ENCODE results near the gene TRMO. TPM values are rescaled to one million over a fixed set of nuclear protein-coding genes. Genes with fewer than 3 reads are reported as not detected.

TRMO gene
- total RNA-seq, 3 donors from 2014 or later = 29.8 to 46.8 (median 35.4) TPM

DNA sequence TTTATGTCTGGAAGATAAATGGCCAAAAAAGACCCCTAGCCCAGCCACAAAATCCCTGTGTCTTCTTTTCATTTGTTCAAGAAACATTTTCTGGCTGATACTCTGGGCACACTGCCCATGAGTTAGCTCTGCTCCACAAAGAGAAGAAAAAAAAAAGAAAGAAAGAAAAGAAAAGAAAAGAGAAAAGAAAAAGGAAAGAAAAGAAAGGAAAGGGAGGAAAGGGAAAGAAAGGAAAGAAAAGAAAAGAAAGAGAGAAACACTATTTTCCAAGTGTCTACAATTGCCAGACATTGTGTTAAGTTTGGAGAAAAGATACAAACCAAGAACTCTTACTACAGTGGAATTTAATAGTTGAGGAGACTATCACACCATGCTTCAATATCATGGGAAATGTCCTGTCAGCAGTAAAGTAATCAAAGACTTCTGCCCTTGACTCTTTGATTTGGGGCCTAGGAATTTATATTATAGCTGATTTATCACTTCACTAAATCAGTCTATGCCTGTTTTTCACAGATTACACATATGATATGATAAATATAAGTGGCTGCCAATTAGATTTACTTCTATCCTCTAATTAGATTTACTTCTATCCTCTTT lies 3.0 kb downstream of the TRMO start:
- Histone ChIP-seq H3K27ac (no peak overlapping the region), H3K36me3 (no peaks in the 10 kb centered on the region), H3K4me1 (peaks cover 0 to 8% of the 10 kb centered on the region in 2 donors), H3K4me3 (no peak overlapping the region), H3K9me3 (no peaks in the 10 kb centered on the region), H3K27me3 (no peaks in the 10 kb centered on the region)
- TF ChIP-seq CTCF (IDR thresholded peaks at IDR 0.05) (no peak), POLR2A (IDR thresholded peaks at IDR 0.05) (no peak), POLR2AphosphoS5 (IDR thresholded peaks at IDR 0.05) (no peak)
- DNase-seq (ENCODE audit: low spot score in 2 of 2) = no peak
- intact Hi-C loops (cut with DNase I; ENCODE audit: low total_unique reads) = no loop called here

DNA sequence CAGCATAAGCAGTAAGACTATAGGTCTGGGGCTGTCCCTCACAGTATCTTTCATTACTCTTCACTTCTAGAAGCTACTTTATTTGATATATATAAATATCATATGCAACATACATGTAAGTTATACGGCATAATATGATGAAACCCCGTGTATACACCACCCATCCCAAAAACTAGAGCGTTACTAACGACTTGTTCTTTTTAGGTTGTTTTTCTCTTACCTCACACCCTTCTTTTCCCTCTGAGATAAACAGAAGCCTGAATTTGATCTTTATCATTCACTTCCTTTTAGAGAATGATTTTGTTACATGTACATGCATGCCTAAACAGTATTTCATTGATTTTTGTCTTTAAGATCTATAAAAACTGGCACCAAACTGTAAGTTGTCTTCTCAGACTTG lies 3.7 kb downstream of the TRMO start:
- TF ChIP-seq POLR2AphosphoS5 (IDR thresholded peaks at IDR 0.05) = no peak
- no peak for TF ChIP-seq POLR2A (IDR thresholded peaks at IDR 0.05)
- TF ChIP-seq CTCF (IDR thresholded peaks at IDR 0.05) = no peak
- Histone ChIP-seq H3K27ac (no peak overlapping the region), H3K36me3 (no peaks in the 10 kb centered on the region), H3K4me1 (peaks cover 0 to 8% of the 10 kb centered on the region in 2 donors), H3K4me3 (no peak overlapping the region), H3K9me3 (no peaks in the 10 kb centered on the region), H3K27me3 (no peaks in the 10 kb centered on the region)
- intact Hi-C loops (cut with DNase I; ENCODE audit: low total_unique reads) = no loop called here
- no peak for DNase-seq (ENCODE audit: low spot score in 2 of 2)

- no peak overlapping the region for H3K4me3 ChIP-seq
- H3K27me3 ChIP-seq = no peaks in the 10 kb centered on the region
- peaks cover 7% of the 10 kb centered on the region for H3K36me3 ChIP-seq
- intact Hi-C loops (cut with DNase I; ENCODE audit: low total_unique reads) = no loop called here
- no peaks in the 10 kb centered on the region for H3K9me3 ChIP-seq
- DNase-seq (ENCODE audit: low spot score in 2 of 2) = no peak
- TF ChIP-seq POLR2AphosphoS5 (IDR thresholded peaks at IDR 0.05) = no peak
- no peak for TF ChIP-seq CTCF (IDR thresholded peaks at IDR 0.05)
- no peak for TF ChIP-seq POLR2A (IDR thresholded peaks at IDR 0.05)
- no peaks in the 10 kb centered on the region for H3K4me1 ChIP-seq
- no peak overlapping the region for H3K27ac ChIP-seq
Observed at GRCh38 chr9:97911970-97912369, 10.3 kb downstream of the TRMO start.

DNA sequence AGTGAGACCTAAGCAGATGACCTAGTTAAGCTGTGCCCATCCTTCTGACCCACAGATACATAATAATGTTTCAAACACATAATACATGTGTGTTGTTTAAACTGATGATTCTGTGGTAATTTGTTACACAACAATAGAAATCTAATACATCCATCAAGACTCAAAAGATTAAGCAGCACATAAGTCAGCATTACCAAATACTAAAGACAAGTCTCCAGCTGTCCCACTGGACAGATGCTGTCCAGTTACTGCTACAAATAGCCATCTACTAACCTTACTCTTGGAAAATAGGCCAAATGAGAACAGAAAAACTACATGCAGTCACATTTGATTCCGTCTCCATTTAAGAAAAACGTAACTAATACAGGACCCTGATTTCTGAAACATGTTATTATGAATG lies 10.8 kb downstream of the TRMO start:
- Histone ChIP-seq H3K4me3 (no peak overlapping the region), H3K9me3 (no peaks in the 10 kb centered on the region), H3K27ac (no peak overlapping the region), H3K27me3 (no peaks in the 10 kb centered on the region), H3K4me1 (no peaks in the 10 kb centered on the region), H3K36me3 (peaks cover 7% of the 10 kb centered on the region)
- intact Hi-C loops (cut with DNase I; ENCODE audit: low total_unique reads) = no loop called here
- TF ChIP-seq POLR2A (IDR thresholded peaks at IDR 0.05) = no peak
- TF ChIP-seq POLR2AphosphoS5 (IDR thresholded peaks at IDR 0.05) = no peak
- no peak for TF ChIP-seq CTCF (IDR thresholded peaks at IDR 0.05)
- DNase-seq (ENCODE audit: low spot score in 2 of 2) = no peak

DNA sequence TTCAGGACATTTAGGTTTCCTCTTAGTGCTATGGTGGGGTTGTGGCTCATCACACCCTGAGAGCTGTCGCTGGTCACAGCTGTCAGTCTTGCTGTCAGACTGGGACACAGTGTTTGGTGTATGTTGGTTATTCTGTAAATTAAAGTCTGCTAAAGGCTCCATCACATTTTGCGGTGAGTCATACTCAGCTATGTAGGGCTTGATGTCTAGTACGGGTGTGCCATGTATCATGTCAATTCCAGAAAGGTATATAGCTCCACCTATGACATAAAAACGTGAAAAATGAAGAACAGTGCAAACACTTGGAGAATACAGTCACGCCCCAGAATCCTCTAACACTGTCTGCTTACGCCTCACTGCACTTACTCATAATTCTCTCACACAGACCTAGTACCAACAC lies 11.9 kb downstream of the TRMO start:
- Histone ChIP-seq H3K4me1 (no peaks in the 10 kb centered on the region), H3K36me3 (peaks cover 7% of the 10 kb centered on the region), H3K27me3 (no peaks in the 10 kb centered on the region), H3K4me3 (no peak overlapping the region), H3K27ac (no peak overlapping the region), H3K9me3 (no peaks in the 10 kb centered on the region)
- TF ChIP-seq POLR2AphosphoS5 (IDR thresholded peaks at IDR 0.05) (no peak), CTCF (IDR thresholded peaks at IDR 0.05) (no peak), POLR2A (IDR thresholded peaks at IDR 0.05) (no peak)
- DNase-seq (ENCODE audit: low spot score in 2 of 2) = no peak
- intact Hi-C loops (cut with DNase I; ENCODE audit: low total_unique reads) = no loop called here

Measured in breast epithelium (tissue), 4 donors.